Thoracic aorta endothelial cell (primary cell): ENCODE data around the gene ANGPT4. TPM values are rescaled to one million over a fixed set of nuclear protein-coding genes. Genes with fewer than 3 reads are reported as not detected.

Source experiments
- total RNA-seq: library from RNA; depleted of rRNA; stranded (reverse); fragments of >200 nt; gene quantifications from 2 replicates; pipeline ENCODE4 v1.2.3, GENCODE V29; 2012

The ANGPT4 gene
- not detected in 2 replicates for total RNA-seq

GRCh38 chr20:916125-916799 lies at the start of gene ANGPT4:
TSS of gene ANGPT4 (minus strand) at chr20:916334. CDS start at chr20:916214, 120 bp downstream.

GRCh38 chr20:833450-834150 lies 82.5 kb downstream of the ANGPT4 start, which contains the start of gene FAM110A:
TSS of gene FAM110A (plus strand) at chr20:833715. CDS start at chr20:844805, 11,090 bp downstream.

Other genes with a start within 250 kb of the ANGPT4 start
- not detected in 2 replicates for gene SCRT2, start 240.5 kb downstream of the ANGPT4 start, total RNA-seq
- gene SLC52A3, start 147.8 kb downstream of the ANGPT4 start, total RNA-seq: 0.07 TPM in 1 of 2 replicates, not detected in the other
- 4.4 and 4.5 TPM in 2 replicates for gene FAM110A, start 82.6 kb downstream of the ANGPT4 start, total RNA-seq
- gene RSPO4, start 86.0 kb upstream of the ANGPT4 start, total RNA-seq: not detected in 2 replicates
- 103 and 160 TPM in 2 replicates for gene PSMF1, start 202.3 kb upstream of the ANGPT4 start, total RNA-seq